GM13977 (cell line): Measurements from ENCODE around the gene C2CD4B.

Experiments used
- DNase-seq: peaks from one replicate; pipeline ENCODE4 v3.0.0; 2012; ENCODE audit warnings: low spot score
- CTCF ChIP-seq: IDR thresholded peaks from 2 replicates; pipeline ENCODE4 v1.5.1; 2012; ENCODE audit warnings: mild to moderate bottlenecking, control low read depth; ENCODE audit not compliant: insufficient read depth; ENCODE audit errors: extremely low read depth, missing control alignments
- in situ Hi-C: fragments of 300-500 bp; cut with MboI; formaldehyde crosslinking; loops from one replicate; pipeline ENCODE4 v1.12.0; 2022; ENCODE audit warnings: low sequenced_read_pairs, low pct_unique_long_range_greater_than_20kb, mixed read lengths, inconsistent platforms; ENCODE audit not compliant: unreplicated experiment

The C2CD4B gene

GRCh38 chr15:62165104-62165792 lies at the start of gene C2CD4B:
Gene C2CD4B (minus strand): TSS chr15:62165285. CDS start chr15:62164984, 301 bp downstream.
- in situ Hi-C loops = no loop called here
- DNase-seq = no peak

GRCh38 chr15:62212741-62213140 lies 47.7 kb upstream of the C2CD4B start:
- no peak for DNase-seq
- no peak for TF ChIP-seq CTCF
- in situ Hi-C loops = no loop called here

More at GRCh38 chr15:62165104-62165792, at the start of gene C2CD4B:
- no peak for TF ChIP-seq CTCF

GRCh38 chr15:62211348-62211747 lies 46.3 kb upstream of the C2CD4B start:
- in situ Hi-C loops = no loop called here
- TF ChIP-seq CTCF = no peak

GRCh38 chr15:62209821-62210220 lies 44.7 kb upstream of the C2CD4B start:
- in situ Hi-C loops = no loop called here
- TF ChIP-seq CTCF = no peak
- DNase-seq = no peak

More at GRCh38 chr15:62211348-62211747, 46.3 kb upstream of the C2CD4B start:
- no peak for DNase-seq

GRCh38 chr15:62209322-62209721 lies 44.2 kb upstream of the C2CD4B start:
- in situ Hi-C loops = no loop called here
- TF ChIP-seq CTCF = no peak
- no peak for DNase-seq

- TF ChIP-seq CTCF = no peak
- no peak for DNase-seq
- in situ Hi-C loops = no loop called here
Observed at GRCh38 chr15:62208884-62209283, 43.8 kb upstream of the C2CD4B start.

GRCh38 chr15:62208367-62208766 lies 43.3 kb upstream of the C2CD4B start:
- DNase-seq = no peak
- in situ Hi-C loops = no loop called here
- TF ChIP-seq CTCF = no peak
